Thyroid gland (tissue), 4 donors: ENCODE measurements around the gene ACE.

Source experiments
- POLR2A ChIP-seq, 2 donors: fragments of 450-650 bp; IDR thresholded peaks; one replicate each; pipeline ENCODE4 v1.6.1; 2017; ENCODE audit warnings: antibody characterized with exemption in 2 of 2, mild to moderate bottlenecking in 2 of 2, moderate library complexity in 1 of 2
- TF ChIP-seq, protein P1 (sequence below), 6 experiments: fragments of 200-600 bp in 3 of 6; fragments of 450-650 bp in 3 of 6; sonication (generic) in 3 of 6; IDR thresholded peaks; one replicate each; pipeline ENCODE4 v1.5.1; 2016 to 2019; ENCODE audit warnings: antibody characterized with exemption in 6 of 6, mild to moderate bottlenecking in 2 of 6, inconsistent platforms in 1 of 6, moderate library complexity in 1 of 6

DNA sequence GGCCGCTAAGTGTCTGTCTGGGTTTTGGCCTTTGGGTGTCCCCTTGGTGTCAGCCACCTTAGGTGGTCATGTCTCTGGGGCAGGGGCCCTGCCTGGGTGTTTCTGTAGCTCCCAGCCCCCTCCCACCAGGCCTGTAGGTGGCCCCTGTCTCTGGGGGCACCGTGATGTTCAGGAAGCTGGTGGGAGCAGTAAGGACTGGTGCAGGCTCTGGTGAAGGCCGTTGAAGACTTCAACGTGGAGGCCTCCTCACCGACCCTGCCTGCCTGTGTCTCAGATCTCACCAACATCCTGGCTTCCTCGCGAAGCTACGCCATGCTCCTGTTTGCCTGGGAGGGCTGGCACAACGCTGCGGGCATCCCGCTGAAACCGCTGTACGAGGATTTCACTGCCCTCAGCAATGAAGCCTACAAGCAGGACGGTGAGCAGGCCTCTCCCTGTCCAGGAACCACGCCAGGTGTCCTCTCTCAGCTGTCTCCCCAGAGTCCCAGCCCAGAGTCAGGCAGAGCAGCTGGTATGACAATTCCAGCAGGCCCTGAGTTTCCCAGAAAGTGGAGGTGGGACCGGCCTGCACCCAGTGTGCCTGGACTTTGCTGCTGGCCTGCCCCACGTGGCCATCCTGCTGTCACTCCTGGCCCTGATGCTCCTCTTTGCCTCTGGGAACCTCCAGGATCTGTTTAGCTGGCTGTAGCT lies 2.8 kb downstream of the ACE start:
- no peak for TF ChIP-seq POLR2A (IDR thresholded peaks at IDR 0.05)
- TF ChIP-seq, protein P1, sequence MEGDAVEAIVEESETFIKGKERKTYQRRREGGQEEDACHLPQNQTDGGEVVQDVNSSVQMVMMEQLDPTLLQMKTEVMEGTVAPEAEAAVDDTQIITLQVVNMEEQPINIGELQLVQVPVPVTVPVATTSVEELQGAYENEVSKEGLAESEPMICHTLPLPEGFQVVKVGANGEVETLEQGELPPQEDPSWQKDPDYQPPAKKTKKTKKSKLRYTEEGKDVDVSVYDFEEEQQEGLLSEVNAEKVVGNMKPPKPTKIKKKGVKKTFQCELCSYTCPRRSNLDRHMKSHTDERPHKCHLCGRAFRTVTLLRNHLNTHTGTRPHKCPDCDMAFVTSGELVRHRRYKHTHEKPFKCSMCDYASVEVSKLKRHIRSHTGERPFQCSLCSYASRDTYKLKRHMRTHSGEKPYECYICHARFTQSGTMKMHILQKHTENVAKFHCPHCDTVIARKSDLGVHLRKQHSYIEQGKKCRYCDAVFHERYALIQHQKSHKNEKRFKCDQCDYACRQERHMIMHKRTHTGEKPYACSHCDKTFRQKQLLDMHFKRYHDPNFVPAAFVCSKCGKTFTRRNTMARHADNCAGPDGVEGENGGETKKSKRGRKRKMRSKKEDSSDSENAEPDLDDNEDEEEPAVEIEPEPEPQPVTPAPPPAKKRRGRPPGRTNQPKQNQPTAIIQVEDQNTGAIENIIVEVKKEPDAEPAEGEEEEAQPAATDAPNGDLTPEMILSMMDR (IDR thresholded peaks at IDR 0.05): no peak
